NCI-H2171 treated with DMSO at 0.1 percent for 48 hours (cell line): ENCODE data around the gene LGI2.
"Not testable (repeated sequence)": the region's sequence is repeated elsewhere in the genome, so short reads cannot be mapped to it uniquely, and the experiment has no call there.

Source experiments
- DNase-seq: peaks from one replicate; lab custom pipeline; 2025; lab: John Stamatoyannopoulos, UW

The LGI2 gene

GRCh38 chr4:25050370-25051078, 19.8 kb upstream of the LGI2 start:
- DNase-seq, result no peak

GRCh38 chr4:25043548-25043947, 12.8 kb upstream of the LGI2 start:
- DNase-seq, result no peak

GRCh38 chr4:25033526-25033925, 2.8 kb upstream of the LGI2 start:
- no peak for DNase-seq

- DNase-seq, result no peak
These were observed 1.4 kb upstream of the LGI2 start for GRCh38 chr4:25032126-25032525.

GRCh38 chr4:25031077-25031621, 403 bp upstream of the LGI2 start:
- peak; percentile 1 for DNase-seq

GRCh38 chr4:25029479-25030276, 1.1 kb downstream of the LGI2 start:
- DNase-seq, result no peak

- peak; percentile 49 for DNase-seq
These were observed 1.9 kb downstream of the LGI2 start for GRCh38 chr4:25028851-25029250.

- DNase-seq, result peak; percentile 9
These were observed 8.0 kb downstream of the LGI2 start for GRCh38 chr4:25022766-25023165.

- DNase-seq, result peak; percentile 76
These were observed 9.5 kb downstream of the LGI2 start for GRCh38 chr4:25021216-25021615.

- no peak for DNase-seq
These were observed 10.5 kb downstream of the LGI2 start for GRCh38 chr4:25020236-25020635.

GRCh38 chr4:25019501-25019900, 11.2 kb downstream of the LGI2 start:
- DNase-seq, result no peak

GRCh38 chr4:25015012-25015411, 15.7 kb downstream of the LGI2 start:
- DNase-seq, result no peak

GRCh38 chr4:25014662-25014983, 16.1 kb downstream of the LGI2 start:
- DNase-seq, result not testable (repeated sequence)

GRCh38 chr4:25013756-25014661, 16.7 kb downstream of the LGI2 start:
- DNase-seq, result peak; percentile 7

- DNase-seq, result no peak
These were observed 18.1 kb downstream of the LGI2 start for GRCh38 chr4:25012655-25013054.

GRCh38 chr4:25011135-25011866, 19.4 kb downstream of the LGI2 start:
- DNase-seq, result peak; percentile 45

- DNase-seq, result no peak
These were observed 23.1 kb downstream of the LGI2 start for GRCh38 chr4:25007598-25007997.

- no peak for DNase-seq
These were observed 28.1 kb downstream of the LGI2 start for GRCh38 chr4:25002681-25003080.

- DNase-seq, result no peak
These were observed 29.2 kb downstream of the LGI2 start for GRCh38 chr4:25001509-25001908.

- no peak for DNase-seq
These were observed 30.1 kb downstream of the LGI2 start for GRCh38 chr4:25000639-25001038.

GRCh38 chr4:24999392-25000089, 31.2 kb downstream of the LGI2 start:
- no peak for DNase-seq
